HepG2 (cell line): ENCODE measurements around the gene SCAPER. TPM values are rescaled to one million over a fixed set of nuclear protein-coding genes. Genes with fewer than 3 reads are reported as not detected.

Experiments used
- ATAC-seq: fragments of 200-7000 bp; cut with Tn5 transposase; 3 replicates; pipeline ENCODE4 v1.9.1; 2020; ENCODE audit warnings: mild to moderate bottlenecking, moderate library complexity
- BruUV-seq: library from RNA; stranded (reverse); fragments of 400-500 nt; replicated peaks from 2 replicates; lab custom pipeline; 2021; lab: Mats Ljungman, UMichigan
- CTCF ChIA-PET: fragments of 300-600 bp; formaldehyde crosslinking; extraction: SDS; loops from one replicate; lab custom pipeline; 2021; ENCODE audit warnings: low total read pairs, inconsistent platforms, low intra/inter-chr PET ratio; lab: Yijun Ruan, JAX
- POLR2A ChIA-PET: fragments of 350-600 bp; sonication (Branson Sonifier 250); formaldehyde crosslinking; loops from one replicate; lab custom pipeline; 2020; ENCODE audit warnings: antibody characterized with exemption, inconsistent platforms; lab: Yijun Ruan, JAX
- DNase-seq: peaks from one replicate; pipeline ENCODE4 v3.0.0-alpha.2; 2015; ENCODE audit warnings: low spot score
- FAIRE-seq: peaks from 3 replicates; lab custom pipeline; 2011; peaks lifted over from hg19 to GRCh38; lab: Jason Lieb, UNC
- H2AFZ ChIP-seq: one replicate; pipeline ENCODE4 v1.6.1; 2011; ENCODE audit warnings: low read length, inconsistent platforms
- H3K27ac ChIP-seq: fragments of 300-600 bp; 3 replicates; pipeline ENCODE4 v1.8.0; 2011; ENCODE audit warnings: mixed run types, mild to moderate bottlenecking, mixed read lengths, low read length, inconsistent platforms; ENCODE audit not compliant: insufficient read depth; ENCODE audit errors: extremely low read length
- H3K27me3 ChIP-seq, 2 experiments: fragments of 200-600 bp in 1 of 2; 2 replicates in 1 of 2; 3 replicates in 1 of 2; pipeline versions ENCODE4 v1.6.0 to v1.8.0; 2011; ENCODE audit warnings: low read length in 2 of 2, mild to moderate bottlenecking in 2 of 2, moderate library complexity in 2 of 2, inconsistent platforms in 1 of 2; ENCODE audit not compliant: insufficient read depth in 2 of 2, control insufficient read depth in 1 of 2
- H3K36me3 ChIP-seq, 2 experiments: fragments of 200-600 bp in 1 of 2; replicated peaks in 1 of 2; 2 replicates in 1 of 2; 3 replicates in 1 of 2; pipeline versions ENCODE4 v1.5.1 to v1.8.0; 2011; ENCODE audit warnings: low read length in 2 of 2, inconsistent platforms in 1 of 2; ENCODE audit not compliant: insufficient read depth in 2 of 2, control insufficient read depth in 1 of 2
- H3K4me1 ChIP-seq: 2 replicates; pipeline ENCODE4 v1.5.1; 2012; ENCODE audit warnings: low read length, inconsistent platforms; ENCODE audit not compliant: insufficient read depth
- H3K4me2 ChIP-seq: 2 replicates; pipeline ENCODE4 v1.6.0; 2011; ENCODE audit warnings: low read depth, low read length, inconsistent platforms
- H3K4me3 ChIP-seq, 3 experiments: fragments of 200-600 bp in 1 of 3; sonication (generic), shearing (Covaris generic) in 1 of 3; replicated peaks in 1 of 3; 2 replicates each; pipeline ENCODE4 v1.5.1; 2011 to 2016; ENCODE audit warnings: low read length in 3 of 3, inconsistent platforms in 2 of 3, low read depth in 2 of 3, mild to moderate bottlenecking in 2 of 3, control low read depth in 1 of 3, mixed read lengths in 1 of 3; ENCODE audit not compliant: insufficient read depth in 1 of 3
- H3K79me2 ChIP-seq: one replicate; pipeline ENCODE4 v1.6.1; 2011; ENCODE audit warnings: low read length, inconsistent platforms; ENCODE audit not compliant: insufficient read depth
- H3K9ac ChIP-seq: 2 replicates; pipeline ENCODE4 v1.6.0; 2011; ENCODE audit warnings: mild to moderate bottlenecking, low read depth, low read length, inconsistent platforms; ENCODE audit not compliant: insufficient read depth
- H3K9me3 ChIP-seq: 2 replicates; pipeline ENCODE4 v1.5.1; 2012; ENCODE audit warnings: mild to moderate bottlenecking, low read length
- H4K20me1 ChIP-seq: 2 replicates; pipeline ENCODE4 v1.6.0; 2011; ENCODE audit warnings: inconsistent platforms, mild to moderate bottlenecking, low read length, moderate library complexity; ENCODE audit not compliant: insufficient read depth
- CREB1 ChIP-seq, 2 experiments: fragments of 450-650 bp in 1 of 2; IDR thresholded peaks; 2 replicates each; pipeline ENCODE4 v1.6.1; 2016 to 2017; ENCODE audit warnings: control low read depth in 1 of 2, mild to moderate bottlenecking in 1 of 2, missing compliant biosample characterization in 1 of 2, missing genetic modification characterization in 1 of 2
- DMAP1 ChIP-seq: IDR thresholded peaks from 2 replicates; pipeline ENCODE4 v1.6.1; 2016
- ETV6 ChIP-seq: sonication (generic); formaldehyde crosslinking; conservative IDR thresholded peaks from 2 replicates; pipeline ENCODE4 v1.4.0; 2020; ENCODE audit warnings: missing genetic modification reagents
- FOSL2 ChIP-seq: sonication (generic); formaldehyde crosslinking; IDR thresholded peaks from 2 replicates; pipeline ENCODE4 v1.4.0; 2020; ENCODE audit warnings: missing genetic modification reagents
- FOXA1 ChIP-seq, 2 experiments: fragments of 450-650 bp in 1 of 2; sonication (generic) in 1 of 2; formaldehyde crosslinking in 1 of 2; IDR thresholded peaks; 2 replicates each; pipeline versions ENCODE4 v1.4.0 to v1.6.1; 2016 to 2020; ENCODE audit warnings: missing genetic modification reagents in 1 of 2
- FOXA3 ChIP-seq: IDR thresholded peaks from 2 replicates; pipeline ENCODE4 v1.6.1; 2016; ENCODE audit warnings: missing genetic modification reagents, missing compliant biosample characterization
- FOXK1 ChIP-seq: sonication (generic); formaldehyde crosslinking; IDR thresholded peaks from 2 replicates; pipeline ENCODE4 v1.4.0; 2020; ENCODE audit warnings: low read depth, missing genetic modification reagents, borderline replicate concordance
- FOXK2 ChIP-seq: fragments of 450-650 bp; IDR thresholded peaks from 2 replicates; pipeline ENCODE4 v1.6.1; 2016
- FOXP1 ChIP-seq, 2 experiments: fragments of 450-650 bp in 1 of 2; IDR thresholded peaks; 2 replicates each; pipeline ENCODE4 v1.6.1; 2017 to 2018; ENCODE audit warnings: antibody characterized with exemption in 1 of 2
- NRL ChIP-seq: sonication (generic); formaldehyde crosslinking; IDR thresholded peaks from 2 replicates; pipeline ENCODE4 v1.5.0; 2020; ENCODE audit warnings: missing genetic modification reagents, mild to moderate bottlenecking, moderate library complexity, borderline replicate concordance
- TOE1 ChIP-seq: sonication (generic); formaldehyde crosslinking; IDR thresholded peaks from 2 replicates; pipeline ENCODE4 v1.4.0; 2020; ENCODE audit warnings: mild to moderate bottlenecking, missing genetic modification reagents
- YEATS2 ChIP-seq: sonication (generic); formaldehyde crosslinking; IDR thresholded peaks from 2 replicates; pipeline ENCODE4 v1.4.0; 2020; ENCODE audit warnings: missing genetic modification reagents, borderline replicate concordance
- ZNF556 ChIP-seq: sonication (generic); formaldehyde crosslinking; IDR thresholded peaks from 2 replicates; pipeline ENCODE4 v1.4.0; 2020; ENCODE audit warnings: mild to moderate bottlenecking, missing genetic modification reagents, borderline replicate concordance
- ZNF775 ChIP-seq: sonication (generic); formaldehyde crosslinking; IDR thresholded peaks from 2 replicates; pipeline ENCODE4 v1.4.0; 2020; ENCODE audit warnings: missing genetic modification reagents, mild to moderate bottlenecking, moderate library complexity, borderline replicate concordance
- WGBS: methylation state at CpG from one replicate; pipeline ENCODE4 v1.1.6; 2017; ENCODE audit warnings: low lambda C conversion rate; 5-methylcytosine and 5-hydroxymethylcytosine counted together
- in situ Hi-C: cut with HindIII; loops from 2 replicates; pipeline ENCODE4 v1.10.0; 2017; ENCODE audit warnings: low pct_unique_long_range_greater_than_20kb; ENCODE audit not compliant: extremely low pct_ligation_motif_present
- intact Hi-C: fragments of 100-400 bp; cut with micrococcal nuclease; formaldehyde crosslinking; loops from one replicate; pipeline ENCODE4 v1.10.0; 2022; ENCODE audit not compliant: unreplicated experiment
- polyA plus RNA-seq, 8 experiments: library from polyadenylated mRNA; depleted of rRNA in 3 of 8; stranded (reverse) in 7 of 8; unstranded in 1 of 8; fragments of >200 nt; fragmentation: Illumina TruSeq in 4 of 8; extraction: Trizol in 4 of 8; gene quantifications; 2 replicates each; pipeline versions ENCODE4 v1.2.1 to v1.2.3, GENCODE V29; 2011 to 2016; ENCODE audit warnings: low read depth in 4 of 8, missing spikeins in 1 of 8, mixed read lengths in 1 of 8; ENCODE audit not compliant: insufficient read depth in 1 of 8
- total RNA-seq, 5 experiments: library from RNA; depleted of rRNA; stranded (reverse); fragments of >200 nt; fragmentation: Illumina TruSeq; extraction: Trizol; gene quantifications; 2 replicates each; pipeline ENCODE4 v1.2.3, GENCODE V29; 2016; ENCODE audit warnings: low read depth in 1 of 5
- TF ChIP-seq, protein P1 (sequence below), 2 experiments: sonication (generic) in 1 of 2; formaldehyde crosslinking in 1 of 2; IDR thresholded peaks; 2 replicates each; pipeline versions ENCODE4 v1.4.0 to v1.6.1; 2018 to 2020; ENCODE audit warnings: missing genetic modification reagents in 2 of 2, borderline replicate concordance in 1 of 2, low read depth in 1 of 2, mild to moderate bottlenecking in 1 of 2, missing biosample characterization in 1 of 2
- TF ChIP-seq, protein P2 (sequence below): IDR thresholded peaks from 2 replicates; pipeline ENCODE4 v1.6.1; 2016; ENCODE audit warnings: low read depth
- TF ChIP-seq, protein P3 (sequence below): sonication (generic); formaldehyde crosslinking; IDR thresholded peaks from 2 replicates; pipeline ENCODE4 v1.4.0; 2020; ENCODE audit warnings: mild to moderate bottlenecking, missing genetic modification reagents
- TF ChIP-seq, protein P4 (sequence below): sonication (generic); formaldehyde crosslinking; IDR thresholded peaks from 2 replicates; pipeline ENCODE4 v1.8.0; 2022; ENCODE audit warnings: missing genetic modification reagents, mild to moderate bottlenecking, moderate library complexity, borderline replicate concordance

SCAPER gene
- total and polyA plus RNA-seq, 2 of the 13 experiments (the other 11 are each of a cell fraction or from before 2014, with no cell fraction given), result 4.3 to 10.5 TPM

DNA sequence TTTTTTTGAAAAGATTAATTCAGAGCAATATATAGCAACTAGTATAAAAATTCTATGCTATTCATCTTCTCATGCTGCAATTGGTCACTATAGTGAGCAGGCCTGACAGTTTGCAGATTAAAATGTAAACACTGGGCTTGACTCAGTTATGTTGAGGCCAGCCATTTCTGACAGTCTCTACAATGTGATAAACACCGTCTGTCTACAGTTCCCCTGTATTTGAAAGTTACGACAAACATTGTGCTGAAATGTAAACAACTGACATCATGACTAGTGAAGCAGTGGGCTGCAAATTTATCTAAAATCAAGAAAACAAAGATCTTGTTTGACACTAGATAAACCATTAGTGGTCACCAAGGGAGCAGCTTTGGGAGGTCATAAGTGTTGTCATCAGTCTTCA lies 371.1 kb downstream of the SCAPER start:
- Histone ChIP-seq H4K20me1 (no peaks in the 10 kb centered on the region), H3K4me2 (no peak overlapping the region), H3K36me3 (no peaks in the 10 kb centered on the region), H3K9me3 (no peaks in the 10 kb centered on the region), H3K4me3 (no peak overlapping the region), H3K4me1 (peaks cover 20% of the 10 kb centered on the region), H3K9ac (no peak overlapping the region), H3K27ac (peak overlapping the region; percentile 12), H2AFZ (no peak overlapping the region), H3K27me3 (no peaks in the 10 kb centered on the region), H3K79me2 (no peaks in the 10 kb centered on the region)
- intact Hi-C loops (no loop called here), in situ Hi-C loops (no loop called here)
- DNase-seq (peak; percentile 32), FAIRE-seq (peak; percentile 32), ATAC-seq (peak; percentile 37; the same call in 1 of the 3 replicates)
- WGBS, result 25% methylated on average over 2 of the region's 2 CpGs
- CTCF ChIA-PET, result no interaction called here
- POLR2A ChIA-PET, result no interaction called here
- no TSS peak for BruUV-seq
- TF ChIP-seq FOSL2 (CRISPR knock-in tag) (0 out of 2 replicates have a peak, but pooled peaks have one; percentile 17), ZNF556 (CRISPR knock-in tag) (no peak), ZNF775 (CRISPR knock-in tag) (no peak), NRL (CRISPR knock-in tag) (no peak), DMAP1 (no peak), FOXK2 (no peak), FOXK1 (peak; percentile 31; the same call in 1 of the 2 replicates), TOE1 (CRISPR knock-in tag) (no peak), FOXA1 (IDR thresholded peaks at IDR 0.05) (no peak), FOXA1 (CRISPR knock-in tag; IDR thresholded peaks at IDR 0.05) (peak; percentile 48), CREB1 (IDR thresholded peaks at IDR 0.05) (0 out of 2 replicates have a peak, but pooled peaks have one; percentile 30), CREB1 (CRISPR knock-in tag; IDR thresholded peaks at IDR 0.05) (no peak), YEATS2 (CRISPR knock-in tag) (no peak), FOXA3 (CRISPR knock-in tag) (peak; percentile 72), FOXP1 (IDR thresholded peaks at IDR 0.05) (no peak), FOXP1 (CRISPR knock-in tag; IDR thresholded peaks at IDR 0.05) (peak; percentile 37; the same call in 1 of the 2 replicates), ETV6 (CRISPR knock-in tag) (no peak)
- TF ChIP-seq, protein P1, sequence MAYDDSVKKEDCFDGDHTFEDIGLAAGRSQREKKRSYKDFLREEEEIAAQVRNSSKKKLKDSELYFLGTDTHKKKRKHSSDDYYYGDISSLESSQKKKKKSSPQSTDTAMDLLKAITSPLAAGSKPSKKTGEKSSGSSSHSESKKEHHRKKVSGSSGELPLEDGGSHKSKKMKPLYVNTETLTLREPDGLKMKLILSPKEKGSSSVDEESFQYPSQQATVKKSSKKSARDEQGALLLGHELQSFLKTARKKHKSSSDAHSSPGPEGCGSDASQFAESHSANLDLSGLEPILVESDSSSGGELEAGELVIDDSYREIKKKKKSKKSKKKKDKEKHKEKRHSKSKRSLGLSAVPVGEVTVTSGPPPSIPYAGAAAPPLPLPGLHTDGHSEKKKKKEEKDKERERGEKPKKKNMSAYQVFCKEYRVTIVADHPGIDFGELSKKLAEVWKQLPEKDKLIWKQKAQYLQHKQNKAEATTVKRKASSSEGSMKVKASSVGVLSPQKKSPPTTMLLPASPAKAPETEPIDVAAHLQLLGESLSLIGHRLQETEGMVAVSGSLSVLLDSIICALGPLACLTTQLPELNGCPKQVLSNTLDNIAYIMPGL (CRISPR knock-in tag; IDR thresholded peaks at IDR 0.05; ENCODE audit: borderline replicate concordance in 1 of 2, low read depth in 1 of 2), result no peak
- TF ChIP-seq, protein P2, sequence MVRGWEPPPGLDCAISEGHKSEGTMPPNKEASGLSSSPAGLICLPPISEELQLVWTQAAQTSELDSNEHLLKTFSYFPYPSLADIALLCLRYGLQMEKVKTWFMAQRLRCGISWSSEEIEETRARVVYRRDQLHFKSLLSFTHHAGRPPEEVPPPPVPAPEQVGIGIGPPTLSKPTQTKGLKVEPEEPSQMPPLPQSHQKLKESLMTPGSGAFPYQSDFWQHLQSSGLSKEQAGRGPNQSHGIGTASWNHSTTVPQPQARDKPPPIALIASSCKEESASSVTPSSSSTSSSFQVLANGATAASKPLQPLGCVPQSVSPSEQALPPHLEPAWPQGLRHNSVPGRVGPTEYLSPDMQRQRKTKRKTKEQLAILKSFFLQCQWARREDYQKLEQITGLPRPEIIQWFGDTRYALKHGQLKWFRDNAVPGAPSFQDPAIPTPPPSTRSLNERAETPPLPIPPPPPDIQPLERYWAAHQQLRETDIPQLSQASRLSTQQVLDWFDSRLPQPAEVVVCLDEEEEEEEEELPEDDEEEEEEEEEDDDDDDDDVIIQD (CRISPR knock-in tag), result peak; percentile 54; the same call in 1 of the 2 replicates
- TF ChIP-seq, protein P3, sequence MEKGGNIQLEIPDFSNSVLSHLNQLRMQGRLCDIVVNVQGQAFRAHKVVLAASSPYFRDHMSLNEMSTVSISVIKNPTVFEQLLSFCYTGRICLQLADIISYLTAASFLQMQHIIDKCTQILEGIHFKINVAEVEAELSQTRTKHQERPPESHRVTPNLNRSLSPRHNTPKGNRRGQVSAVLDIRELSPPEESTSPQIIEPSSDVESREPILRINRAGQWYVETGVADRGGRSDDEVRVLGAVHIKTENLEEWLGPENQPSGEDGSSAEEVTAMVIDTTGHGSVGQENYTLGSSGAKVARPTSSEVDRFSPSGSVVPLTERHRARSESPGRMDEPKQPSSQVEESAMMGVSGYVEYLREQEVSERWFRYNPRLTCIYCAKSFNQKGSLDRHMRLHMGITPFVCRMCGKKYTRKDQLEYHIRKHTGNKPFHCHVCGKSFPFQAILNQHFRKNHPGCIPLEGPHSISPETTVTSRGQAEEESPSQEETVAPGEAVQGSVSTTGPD (CRISPR knock-in tag), result no peak
- TF ChIP-seq, protein P4, sequence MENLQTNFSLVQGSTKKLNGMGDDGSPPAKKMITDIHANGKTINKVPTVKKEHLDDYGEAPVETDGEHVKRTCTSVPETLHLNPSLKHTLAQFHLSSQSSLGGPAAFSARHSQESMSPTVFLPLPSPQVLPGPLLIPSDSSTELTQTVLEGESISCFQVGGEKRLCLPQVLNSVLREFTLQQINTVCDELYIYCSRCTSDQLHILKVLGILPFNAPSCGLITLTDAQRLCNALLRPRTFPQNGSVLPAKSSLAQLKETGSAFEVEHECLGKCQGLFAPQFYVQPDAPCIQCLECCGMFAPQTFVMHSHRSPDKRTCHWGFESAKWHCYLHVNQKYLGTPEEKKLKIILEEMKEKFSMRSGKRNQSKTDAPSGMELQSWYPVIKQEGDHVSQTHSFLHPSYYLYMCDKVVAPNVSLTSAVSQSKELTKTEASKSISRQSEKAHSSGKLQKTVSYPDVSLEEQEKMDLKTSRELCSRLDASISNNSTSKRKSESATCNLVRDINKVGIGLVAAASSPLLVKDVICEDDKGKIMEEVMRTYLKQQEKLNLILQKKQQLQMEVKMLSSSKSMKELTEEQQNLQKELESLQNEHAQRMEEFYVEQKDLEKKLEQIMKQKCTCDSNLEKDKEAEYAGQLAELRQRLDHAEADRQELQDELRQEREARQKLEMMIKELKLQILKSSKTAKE (CRISPR knock-in tag), result no peak
